ENCODE results near the gene MFSD1. TPM values are rescaled to one million over a fixed set of nuclear protein-coding genes. Genes with fewer than 3 reads are reported as not detected.
A peak's percentile ranks its signal among the peaks of the same experiment; 100 is the strongest.

The MFSD1 gene, protein sequence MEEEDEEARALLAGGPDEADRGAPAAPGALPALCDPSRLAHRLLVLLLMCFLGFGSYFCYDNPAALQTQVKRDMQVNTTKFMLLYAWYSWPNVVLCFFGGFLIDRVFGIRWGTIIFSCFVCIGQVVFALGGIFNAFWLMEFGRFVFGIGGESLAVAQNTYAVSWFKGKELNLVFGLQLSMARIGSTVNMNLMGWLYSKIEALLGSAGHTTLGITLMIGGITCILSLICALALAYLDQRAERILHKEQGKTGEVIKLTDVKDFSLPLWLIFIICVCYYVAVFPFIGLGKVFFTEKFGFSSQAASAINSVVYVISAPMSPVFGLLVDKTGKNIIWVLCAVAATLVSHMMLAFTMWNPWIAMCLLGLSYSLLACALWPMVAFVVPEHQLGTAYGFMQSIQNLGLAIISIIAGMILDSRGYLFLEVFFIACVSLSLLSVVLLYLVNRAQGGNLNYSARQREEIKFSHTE
- total RNA-seq = 59.2 TPM

DNA sequence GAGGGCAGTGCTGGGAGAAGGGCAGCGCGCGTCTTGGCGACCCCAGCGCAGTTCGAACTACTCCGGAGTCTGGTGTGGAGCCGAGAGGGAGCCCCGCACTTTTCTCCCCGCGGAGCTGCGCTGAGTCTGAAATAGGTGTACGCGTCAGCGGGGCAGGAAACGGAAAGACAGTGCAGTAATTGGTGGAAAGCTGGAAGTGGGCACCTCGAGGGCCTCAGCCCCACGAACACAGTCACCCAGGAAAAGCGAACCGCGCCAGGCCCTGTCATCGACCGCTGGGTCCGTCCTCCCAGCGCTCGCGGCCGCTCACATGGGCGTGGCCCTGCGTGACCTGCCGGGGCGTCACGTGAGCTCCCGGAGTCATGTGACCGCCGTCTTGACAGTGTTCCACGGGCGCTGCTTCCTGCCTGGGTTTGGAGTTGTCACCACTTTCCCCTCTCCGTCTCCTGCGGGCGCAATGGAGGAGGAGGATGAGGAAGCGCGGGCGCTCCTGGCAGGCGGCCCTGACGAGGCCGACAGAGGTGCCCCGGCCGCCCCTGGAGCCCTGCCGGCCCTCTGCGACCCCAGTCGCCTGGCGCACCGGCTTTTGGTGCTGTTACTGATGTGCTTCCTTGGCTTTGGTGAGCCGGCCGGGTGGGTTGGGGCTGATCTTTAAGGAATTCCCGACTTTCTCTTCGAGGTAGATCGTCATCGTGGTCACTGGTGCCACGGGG is at the start of gene MFSD1:
MFSD1 (plus strand) TSS at position 359 of the 713 bp plus-strand sequence; CDS start at position 458, 99 bp downstream.
- Histone ChIP-seq H3K27ac (peak within 1 kb of the TSS; percentile 85), H3K36me3 (no peaks in the 10 kb centered on the region), H3K4me1 (peaks cover 43% of the 10 kb centered on the region), H3K4me3 (peak within 1 kb of the TSS; percentile 81 to 86), H3K27me3 (no peaks in the 10 kb centered on the region), H3K9me3 (no peaks in the 10 kb centered on the region)
- TF ChIP-seq POLR2AphosphoS5 (IDR thresholded peaks at IDR 0.05; ENCODE audit: insufficient read depth in 1 of 2, low read depth in 1 of 2) (peak; percentile 92 to 95), POLR2A (IDR thresholded peaks at IDR 0.05) (peak in 1 of 2 donors; percentile 33)
- TF ChIP-seq, protein P1, sequence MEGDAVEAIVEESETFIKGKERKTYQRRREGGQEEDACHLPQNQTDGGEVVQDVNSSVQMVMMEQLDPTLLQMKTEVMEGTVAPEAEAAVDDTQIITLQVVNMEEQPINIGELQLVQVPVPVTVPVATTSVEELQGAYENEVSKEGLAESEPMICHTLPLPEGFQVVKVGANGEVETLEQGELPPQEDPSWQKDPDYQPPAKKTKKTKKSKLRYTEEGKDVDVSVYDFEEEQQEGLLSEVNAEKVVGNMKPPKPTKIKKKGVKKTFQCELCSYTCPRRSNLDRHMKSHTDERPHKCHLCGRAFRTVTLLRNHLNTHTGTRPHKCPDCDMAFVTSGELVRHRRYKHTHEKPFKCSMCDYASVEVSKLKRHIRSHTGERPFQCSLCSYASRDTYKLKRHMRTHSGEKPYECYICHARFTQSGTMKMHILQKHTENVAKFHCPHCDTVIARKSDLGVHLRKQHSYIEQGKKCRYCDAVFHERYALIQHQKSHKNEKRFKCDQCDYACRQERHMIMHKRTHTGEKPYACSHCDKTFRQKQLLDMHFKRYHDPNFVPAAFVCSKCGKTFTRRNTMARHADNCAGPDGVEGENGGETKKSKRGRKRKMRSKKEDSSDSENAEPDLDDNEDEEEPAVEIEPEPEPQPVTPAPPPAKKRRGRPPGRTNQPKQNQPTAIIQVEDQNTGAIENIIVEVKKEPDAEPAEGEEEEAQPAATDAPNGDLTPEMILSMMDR (IDR thresholded peaks at IDR 0.05) = no peak
- intact Hi-C loops (cut with DNase I) = loop anchor here (10.0 kb wide), 1 partner anchor 137 kb away; no protein-coding TSS in a partner anchor
- peak in 1 of 2 donors; percentile 96 for DNase-seq (ENCODE audit: extremely low spot score in 2 of 2)

DNA sequence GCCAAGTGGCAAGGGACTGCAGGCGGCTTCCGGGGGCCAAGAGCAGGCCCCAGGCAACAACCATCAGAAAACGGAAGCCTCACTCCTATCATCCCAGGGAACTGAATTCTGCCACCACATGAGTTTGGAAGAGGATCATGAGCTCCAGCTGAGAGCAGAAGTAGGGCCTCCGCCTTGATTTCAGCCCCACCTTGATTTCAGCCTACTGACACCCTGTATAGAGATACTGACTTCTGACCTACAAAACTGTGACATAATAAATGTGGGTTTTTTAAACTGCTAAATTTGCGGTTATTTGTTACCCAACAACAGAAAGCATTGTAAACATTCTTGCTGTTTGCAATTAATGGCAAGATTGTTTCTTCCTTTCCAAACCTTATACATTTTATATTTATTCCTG is 48.0 kb upstream of the MFSD1 start:
- Histone ChIP-seq H3K4me3 (no peak overlapping the region), H3K4me1 (no peaks in the 10 kb centered on the region), H3K27ac (no peak overlapping the region), H3K27me3 (no peaks in the 10 kb centered on the region), H3K9me3 (no peaks in the 10 kb centered on the region), H3K36me3 (no peaks in the 10 kb centered on the region)
- peak in 1 of 2 donors; percentile 83 for DNase-seq (ENCODE audit: extremely low spot score in 2 of 2)
- no peak for TF ChIP-seq POLR2A (IDR thresholded peaks at IDR 0.05)
- no peak for TF ChIP-seq POLR2AphosphoS5 (IDR thresholded peaks at IDR 0.05; ENCODE audit: insufficient read depth in 1 of 2, low read depth in 1 of 2)
- TF ChIP-seq, protein P1 (IDR thresholded peaks at IDR 0.05) = no peak
- intact Hi-C loops (cut with DNase I) = no loop called here

DNA sequence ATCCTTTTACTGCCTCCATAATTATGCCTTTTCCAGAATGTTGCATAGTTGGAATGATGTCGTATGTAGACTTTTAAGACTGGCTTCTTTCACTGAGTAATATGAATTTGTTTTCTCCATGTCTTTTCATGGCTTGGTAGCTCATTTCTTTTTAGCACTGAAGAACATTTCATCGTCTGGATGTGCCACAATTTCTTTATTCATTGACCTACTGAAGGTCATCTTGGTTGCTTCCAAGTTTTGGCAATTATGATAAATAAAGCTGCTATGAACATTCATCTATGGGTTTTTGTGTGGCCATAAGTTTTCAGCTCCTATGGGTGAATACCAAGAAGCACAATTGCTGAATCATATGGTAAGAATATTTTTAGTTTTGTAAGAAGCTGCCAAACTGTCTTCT is 46.4 kb upstream of the MFSD1 start:
- no peaks in the 10 kb centered on the region for H3K9me3 ChIP-seq
- H3K4me3 ChIP-seq = no peak overlapping the region
- H3K36me3 ChIP-seq = no peaks in the 10 kb centered on the region
- intact Hi-C loops (cut with DNase I) = no loop called here
- no peaks in the 10 kb centered on the region for H3K27me3 ChIP-seq
- no peak overlapping the region for H3K27ac ChIP-seq
- TF ChIP-seq, protein P1 (IDR thresholded peaks at IDR 0.05) = no peak
- TF ChIP-seq POLR2A (IDR thresholded peaks at IDR 0.05) (no peak), POLR2AphosphoS5 (IDR thresholded peaks at IDR 0.05; ENCODE audit: insufficient read depth in 1 of 2, low read depth in 1 of 2) (no peak)
- no peak for DNase-seq (ENCODE audit: extremely low spot score in 2 of 2)
- H3K4me1 ChIP-seq = no peaks in the 10 kb centered on the region

DNA sequence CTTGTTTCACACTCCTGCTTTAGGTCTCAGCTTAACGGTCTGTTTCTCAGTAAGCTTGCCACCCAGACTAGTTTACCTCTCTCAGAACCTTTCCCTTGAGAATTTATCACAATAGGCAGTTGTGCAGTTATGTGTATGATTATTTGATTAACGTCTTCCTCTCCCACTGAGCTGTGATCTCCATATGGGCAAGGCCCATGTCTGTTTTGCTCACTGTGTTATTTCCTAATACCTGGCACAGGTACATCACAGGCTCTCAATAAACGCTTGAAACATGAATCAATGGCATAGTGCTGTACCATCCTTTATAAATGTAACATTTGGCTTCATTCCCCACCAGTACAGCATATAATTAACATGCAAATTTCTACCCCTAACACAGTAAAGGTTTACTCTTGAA is 40.5 kb upstream of the MFSD1 start:
- intact Hi-C loops (cut with DNase I) = no loop called here
- Histone ChIP-seq H3K9me3 (no peaks in the 10 kb centered on the region), H3K27me3 (no peaks in the 10 kb centered on the region), H3K27ac (no peak overlapping the region), H3K4me3 (no peak overlapping the region), H3K4me1 (no peaks in the 10 kb centered on the region), H3K36me3 (no peaks in the 10 kb centered on the region)
- TF ChIP-seq POLR2A (IDR thresholded peaks at IDR 0.05) (no peak), POLR2AphosphoS5 (IDR thresholded peaks at IDR 0.05; ENCODE audit: insufficient read depth in 1 of 2, low read depth in 1 of 2) (no peak)
- TF ChIP-seq, protein P1 (IDR thresholded peaks at IDR 0.05) = no peak
- no peak for DNase-seq (ENCODE audit: extremely low spot score in 2 of 2)
